HK-2 (cell line): ENCODE results near the gene PSTPIP1.
A peak's percentile ranks its signal among the peaks of the same experiment; 100 is the strongest.

ENCODE experiments used
- DNase-seq: peaks from one replicate; pipeline ENCODE4 v3.0.0-alpha.2; 2018; ENCODE audit not compliant: unreplicated experiment

PSTPIP1 gene

GRCh38 chr15:77018796-77019505 is 24.0 kb downstream of the PSTPIP1 start:
- no peak for DNase-seq

- peak; percentile 57 for DNase-seq
These were observed 24.8 kb downstream of the PSTPIP1 start for GRCh38 chr15:77019521-77020331.

GRCh38 chr15:77020348-77021087 is 25.6 kb downstream of the PSTPIP1 start:
- DNase-seq = no peak

- DNase-seq = no peak
These were observed 26.2 kb downstream of the PSTPIP1 start for GRCh38 chr15:77021088-77021481.

GRCh38 chr15:77021803-77022381 is 27.0 kb downstream of the PSTPIP1 start:
- peak; percentile 43 for DNase-seq

GRCh38 chr15:77022646-77023575 is 28.0 kb downstream of the PSTPIP1 start:
- no peak for DNase-seq

- DNase-seq = no peak
These were observed 28.8 kb downstream of the PSTPIP1 start for GRCh38 chr15:77023576-77024272.

- peak; percentile 56 for DNase-seq
These were observed 29.6 kb downstream of the PSTPIP1 start for GRCh38 chr15:77024273-77025082.

- DNase-seq = no peak
These were observed 30.4 kb downstream of the PSTPIP1 start for GRCh38 chr15:77025083-77025901.

GRCh38 chr15:77025941-77026411 is 31.1 kb downstream of the PSTPIP1 start:
- DNase-seq = no peak

GRCh38 chr15:77026501-77027110 is 31.7 kb downstream of the PSTPIP1 start:
- DNase-seq = no peak

- DNase-seq = no peak
These were observed 32.3 kb downstream of the PSTPIP1 start for GRCh38 chr15:77027111-77027696.

- DNase-seq = no peak
These were observed 32.9 kb downstream of the PSTPIP1 start for GRCh38 chr15:77027697-77028450.

GRCh38 chr15:77028451-77029165 is 33.7 kb downstream of the PSTPIP1 start:
- DNase-seq = no peak

- no peak for DNase-seq
These were observed 34.5 kb downstream of the PSTPIP1 start for GRCh38 chr15:77029166-77030047.
